HEK293 (cell line): ENCODE results near the gene KIF13A.
A peak's percentile ranks its signal among the peaks of the same experiment; 100 is the strongest.

Experiments
- GLIS1 ChIP-seq: fragments of 450-650 bp; formaldehyde crosslinking; IDR thresholded peaks from 2 replicates; pipeline ENCODE4 v1.5.1; 2016; ENCODE audit warnings: missing biosample characterization, missing genetic modification characterization
- HOXC10 ChIP-seq: sonication (generic); formaldehyde crosslinking; IDR thresholded peaks from 2 replicates; pipeline ENCODE4 v1.8.1; 2023; ENCODE audit warnings: mild to moderate bottlenecking, missing genetic modification reagents
- KLF1 ChIP-seq: fragments of 450-650 bp; formaldehyde crosslinking; IDR thresholded peaks from 2 replicates; pipeline ENCODE4 v1.5.1; 2016; ENCODE audit warnings: missing biosample characterization, missing genetic modification characterization
- KLF8 ChIP-seq: fragments of 450-650 bp; formaldehyde crosslinking; IDR thresholded peaks from 2 replicates; pipeline ENCODE4 v1.5.1; 2016; ENCODE audit warnings: missing biosample characterization, missing genetic modification characterization
- SP7 ChIP-seq: fragments of 450-650 bp; formaldehyde crosslinking; IDR thresholded peaks from 2 replicates; pipeline ENCODE4 v1.5.1; 2016; ENCODE audit warnings: missing biosample characterization, missing genetic modification characterization
- YY1 ChIP-seq: fragments of 450-650 bp; formaldehyde crosslinking; IDR thresholded peaks from 2 replicates; pipeline ENCODE4 v1.5.1; 2018; ENCODE audit warnings: missing biosample characterization, missing genetic modification characterization
- ZBTB48 ChIP-seq: fragments of 450-650 bp; formaldehyde crosslinking; IDR thresholded peaks from 2 replicates; pipeline ENCODE4 v1.5.1; 2016; ENCODE audit warnings: missing biosample characterization, missing genetic modification characterization
- ZNF239 ChIP-seq: fragments of 450-650 bp; formaldehyde crosslinking; IDR thresholded peaks from 2 replicates; pipeline ENCODE4 v1.5.1; 2016; ENCODE audit warnings: missing biosample characterization, missing genetic modification characterization
- ZNF324 ChIP-seq: fragments of 450-650 bp; formaldehyde crosslinking; IDR thresholded peaks from 2 replicates; pipeline ENCODE4 v1.5.1; 2016; ENCODE audit warnings: missing biosample characterization, missing genetic modification characterization
- ZNF548 ChIP-seq: fragments of 450-650 bp; formaldehyde crosslinking; IDR thresholded peaks from 2 replicates; pipeline ENCODE4 v1.5.1; 2016; ENCODE audit warnings: missing biosample characterization, missing genetic modification characterization
- ZNF596 ChIP-seq: fragments of 450-650 bp; IDR thresholded peaks from 2 replicates; pipeline ENCODE4 v1.5.0; 2018; ENCODE audit warnings: missing biosample characterization, mild to moderate bottlenecking, missing genetic modification characterization, moderate library complexity
- ZNF629 ChIP-seq: fragments of 450-650 bp; formaldehyde crosslinking; IDR thresholded peaks from 2 replicates; pipeline ENCODE4 v1.5.1; 2017; ENCODE audit warnings: missing biosample characterization, missing genetic modification characterization
- ZNF660 ChIP-seq: fragments of 450-650 bp; IDR thresholded peaks from 2 replicates; pipeline ENCODE4 v1.5.1; 2018; ENCODE audit warnings: missing biosample characterization, mild to moderate bottlenecking, missing genetic modification characterization
- ZNF76 ChIP-seq: fragments of 450-650 bp; formaldehyde crosslinking; IDR thresholded peaks from 2 replicates; pipeline ENCODE4; 2016; ENCODE audit warnings: low read depth, missing biosample characterization, missing genetic modification characterization, borderline replicate concordance
- ZNF768 ChIP-seq: fragments of 450-650 bp; formaldehyde crosslinking; IDR thresholded peaks from 2 replicates; pipeline ENCODE4 v1.5.1; 2018; ENCODE audit warnings: missing biosample characterization, mild to moderate bottlenecking, missing genetic modification characterization
- ZSCAN30 ChIP-seq: fragments of 450-650 bp; IDR thresholded peaks from 2 replicates; pipeline ENCODE4 v1.5.1; 2018; ENCODE audit warnings: missing biosample characterization, mild to moderate bottlenecking, missing genetic modification characterization, moderate library complexity
- TF ChIP-seq, protein P1 (sequence below): fragments of 450-650 bp; formaldehyde crosslinking; IDR thresholded peaks from 2 replicates; pipeline ENCODE4 v1.5.1; 2016; ENCODE audit warnings: missing biosample characterization, missing genetic modification characterization
- TF ChIP-seq, protein P2 (sequence below): fragments of 450-650 bp; formaldehyde crosslinking; optimal IDR thresholded peaks from 2 replicates; pipeline ENCODE3; 2016; ENCODE audit warnings: missing biosample characterization, mild to moderate bottlenecking, missing genetic modification characterization
- TF ChIP-seq, protein P3 (sequence below): fragments of 450-650 bp; formaldehyde crosslinking; conservative IDR thresholded peaks from 2 replicates; pipeline ENCODE4 v1.5.1; 2016; ENCODE audit warnings: low read depth, missing biosample characterization, missing genetic modification characterization
- TF ChIP-seq, protein P4 (sequence below): fragments of 450-650 bp; formaldehyde crosslinking; IDR thresholded peaks from 2 replicates; pipeline ENCODE4 v1.5.1; 2016; ENCODE audit warnings: missing biosample characterization, missing genetic modification characterization
- TF ChIP-seq, protein P5 (sequence below): fragments of 450-650 bp; formaldehyde crosslinking; IDR thresholded peaks from 2 replicates; pipeline ENCODE4 v1.5.1; 2016; ENCODE audit warnings: missing biosample characterization, missing genetic modification characterization
- TF ChIP-seq, protein P6 (sequence below): fragments of 450-650 bp; IDR thresholded peaks from 2 replicates; pipeline ENCODE4 v1.5.1; 2018; ENCODE audit warnings: missing biosample characterization, missing genetic modification characterization
- TF ChIP-seq, protein P7 (sequence below): fragments of 450-650 bp; formaldehyde crosslinking; IDR thresholded peaks from 2 replicates; pipeline ENCODE4 v1.5.1; 2017; ENCODE audit warnings: missing biosample characterization, missing genetic modification characterization
- TF ChIP-seq, protein P8 (sequence below): fragments of 450-650 bp; formaldehyde crosslinking; IDR thresholded peaks from 2 replicates; pipeline ENCODE4 v1.5.1; 2016; ENCODE audit warnings: missing biosample characterization, missing genetic modification characterization

KIF13A gene

DNA sequence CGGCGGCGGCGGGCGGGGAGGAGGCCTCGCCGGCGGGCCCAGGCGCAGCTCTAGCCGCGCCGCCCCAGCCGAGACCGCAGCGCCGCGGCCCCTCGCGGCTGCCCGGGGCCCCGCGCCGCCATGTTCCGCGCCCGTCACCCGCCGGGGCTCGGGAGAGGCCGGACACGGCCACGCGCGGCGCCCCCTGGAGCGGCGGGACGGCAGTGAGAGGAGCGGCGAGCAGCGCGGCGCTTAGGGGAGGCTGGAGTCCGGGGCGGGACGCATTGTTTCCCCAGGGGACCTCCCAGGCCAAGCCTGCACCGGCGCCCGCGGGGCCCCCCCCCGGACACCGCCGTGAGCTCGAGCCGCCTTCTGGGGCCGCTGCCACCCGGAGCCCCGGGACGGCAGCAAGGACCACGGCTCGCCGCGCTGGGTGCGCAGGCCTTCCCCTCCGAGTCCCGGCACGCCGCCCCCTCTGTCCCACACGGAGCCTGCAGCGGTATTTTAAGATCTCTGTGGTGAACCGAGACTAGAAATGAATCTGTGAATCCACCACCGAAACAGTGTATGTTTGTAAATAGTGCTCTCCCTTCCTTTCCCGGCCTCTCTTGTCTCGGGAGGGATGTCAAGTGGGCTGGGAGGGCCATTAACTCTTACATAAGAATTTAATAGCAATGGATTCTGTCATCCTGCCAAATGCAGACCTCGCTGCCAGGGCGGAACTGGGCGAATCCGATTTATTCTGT, 424 bp upstream of the KIF13A start (continued):
- peak; percentile 51; the same call in 1 of the 2 replicates for TF ChIP-seq ZNF324 (tag by site-specific recombination)
- TF ChIP-seq, protein P1, sequence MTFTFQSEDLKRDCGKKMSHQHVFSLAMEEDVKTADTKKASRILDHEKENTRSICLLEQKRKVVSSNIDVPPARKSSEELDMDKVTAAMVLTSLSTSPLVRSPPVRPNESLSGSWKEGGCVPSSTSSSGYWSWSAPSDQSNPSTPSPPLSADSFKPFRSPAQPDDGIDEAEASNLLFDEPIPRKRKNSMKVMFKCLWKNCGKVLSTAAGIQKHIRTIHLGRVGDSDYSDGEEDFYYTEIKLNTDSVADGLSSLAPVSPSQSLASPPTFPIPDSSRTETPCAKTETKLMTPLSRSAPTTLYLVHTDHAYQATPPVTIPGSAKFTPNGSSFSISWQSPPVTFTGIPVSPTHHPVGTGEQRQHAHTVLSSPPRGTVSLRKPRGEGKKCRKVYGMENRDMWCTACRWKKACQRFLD (tag by site-specific recombination) = no peak
- TF ChIP-seq ZNF660 = peak; percentile 79; the same call in 1 of the 2 replicates
- TF ChIP-seq, protein P2, sequence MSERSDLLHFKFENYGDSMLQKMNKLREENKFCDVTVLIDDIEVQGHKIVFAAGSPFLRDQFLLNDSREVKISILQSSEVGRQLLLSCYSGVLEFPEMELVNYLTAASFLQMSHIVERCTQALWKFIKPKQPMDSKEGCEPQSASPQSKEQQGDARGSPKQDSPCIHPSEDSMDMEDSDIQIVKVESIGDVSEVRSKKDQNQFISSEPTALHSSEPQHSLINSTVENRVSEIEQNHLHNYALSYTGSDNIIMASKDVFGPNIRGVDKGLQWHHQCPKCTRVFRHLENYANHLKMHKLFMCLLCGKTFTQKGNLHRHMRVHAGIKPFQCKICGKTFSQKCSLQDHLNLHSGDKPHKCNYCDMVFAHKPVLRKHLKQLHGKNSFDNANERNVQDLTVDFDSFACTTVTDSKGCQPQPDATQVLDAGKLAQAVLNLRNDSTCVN (tag by site-specific recombination) = peak; percentile 68
- 0 out of 2 replicates have a peak, but pooled peaks have one; percentile 9 for TF ChIP-seq ZNF596 (tag by site-specific recombination)
- TF ChIP-seq ZSCAN30 (tag by site-specific recombination) = peak; percentile 83; the same call in 1 of the 2 replicates
- TF ChIP-seq ZNF629 = peak; percentile 26
- peak; percentile 32; the same call in 1 of the 2 replicates for TF ChIP-seq YY1 (tag by site-specific recombination)
- TF ChIP-seq, protein P3, sequence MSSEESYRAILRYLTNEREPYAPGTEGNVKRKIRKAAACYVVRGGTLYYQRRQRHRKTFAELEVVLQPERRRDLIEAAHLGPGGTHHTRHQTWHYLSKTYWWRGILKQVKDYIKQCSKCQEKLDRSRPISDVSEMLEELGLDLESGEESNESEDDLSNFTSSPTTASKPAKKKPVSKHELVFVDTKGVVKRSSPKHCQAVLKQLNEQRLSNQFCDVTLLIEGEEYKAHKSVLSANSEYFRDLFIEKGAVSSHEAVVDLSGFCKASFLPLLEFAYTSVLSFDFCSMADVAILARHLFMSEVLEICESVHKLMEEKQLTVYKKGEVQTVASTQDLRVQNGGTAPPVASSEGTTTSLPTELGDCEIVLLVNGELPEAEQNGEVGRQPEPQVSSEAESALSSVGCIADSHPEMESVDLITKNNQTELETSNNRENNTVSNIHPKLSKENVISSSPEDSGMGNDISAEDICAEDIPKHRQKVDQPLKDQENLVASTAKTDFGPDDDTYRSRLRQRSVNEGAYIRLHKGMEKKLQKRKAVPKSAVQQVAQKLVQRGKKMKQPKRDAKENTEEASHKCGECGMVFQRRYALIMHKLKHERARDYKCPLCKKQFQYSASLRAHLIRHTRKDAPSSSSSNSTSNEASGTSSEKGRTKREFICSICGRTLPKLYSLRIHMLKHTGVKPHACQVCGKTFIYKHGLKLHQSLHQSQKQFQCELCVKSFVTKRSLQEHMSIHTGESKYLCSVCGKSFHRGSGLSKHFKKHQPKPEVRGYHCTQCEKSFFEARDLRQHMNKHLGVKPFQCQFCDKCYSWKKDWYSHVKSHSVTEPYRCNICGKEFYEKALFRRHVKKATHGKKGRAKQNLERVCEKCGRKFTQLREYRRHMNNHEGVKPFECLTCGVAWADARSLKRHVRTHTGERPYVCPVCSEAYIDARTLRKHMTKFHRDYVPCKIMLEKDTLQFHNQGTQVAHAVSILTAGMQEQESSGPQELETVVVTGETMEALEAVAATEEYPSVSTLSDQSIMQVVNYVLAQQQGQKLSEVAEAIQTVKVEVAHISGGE = peak; percentile 46; the same call in 1 of the 2 replicates
- TF ChIP-seq ZNF239 (tag by site-specific recombination) = no peak
- no peak for TF ChIP-seq ZNF548 (tag by site-specific recombination)
- TF ChIP-seq ZNF76 (tag by site-specific recombination) = peak; percentile 49; the same call in 1 of the 2 replicates
- TF ChIP-seq ZBTB48 (tag by site-specific recombination) = peak; percentile 20; the same call in 1 of the 2 replicates
- TF ChIP-seq HOXC10 (CRISPR knock-in tag) = 0 out of 2 replicates have a peak, but pooled peaks have one; percentile 74
- TF ChIP-seq, protein P4, sequence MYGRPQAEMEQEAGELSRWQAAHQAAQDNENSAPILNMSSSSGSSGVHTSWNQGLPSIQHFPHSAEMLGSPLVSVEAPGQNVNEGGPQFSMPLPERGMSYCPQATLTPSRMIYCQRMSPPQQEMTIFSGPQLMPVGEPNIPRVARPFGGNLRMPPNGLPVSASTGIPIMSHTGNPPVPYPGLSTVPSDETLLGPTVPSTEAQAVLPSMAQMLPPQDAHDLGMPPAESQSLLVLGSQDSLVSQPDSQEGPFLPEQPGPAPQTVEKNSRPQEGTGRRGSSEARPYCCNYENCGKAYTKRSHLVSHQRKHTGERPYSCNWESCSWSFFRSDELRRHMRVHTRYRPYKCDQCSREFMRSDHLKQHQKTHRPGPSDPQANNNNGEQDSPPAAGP (tag by site-specific recombination) = no peak
- TF ChIP-seq, protein P5, sequence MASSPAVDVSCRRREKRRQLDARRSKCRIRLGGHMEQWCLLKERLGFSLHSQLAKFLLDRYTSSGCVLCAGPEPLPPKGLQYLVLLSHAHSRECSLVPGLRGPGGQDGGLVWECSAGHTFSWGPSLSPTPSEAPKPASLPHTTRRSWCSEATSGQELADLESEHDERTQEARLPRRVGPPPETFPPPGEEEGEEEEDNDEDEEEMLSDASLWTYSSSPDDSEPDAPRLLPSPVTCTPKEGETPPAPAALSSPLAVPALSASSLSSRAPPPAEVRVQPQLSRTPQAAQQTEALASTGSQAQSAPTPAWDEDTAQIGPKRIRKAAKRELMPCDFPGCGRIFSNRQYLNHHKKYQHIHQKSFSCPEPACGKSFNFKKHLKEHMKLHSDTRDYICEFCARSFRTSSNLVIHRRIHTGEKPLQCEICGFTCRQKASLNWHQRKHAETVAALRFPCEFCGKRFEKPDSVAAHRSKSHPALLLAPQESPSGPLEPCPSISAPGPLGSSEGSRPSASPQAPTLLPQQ (tag by site-specific recombination) = 0 out of 2 replicates have a peak, but pooled peaks have one; percentile 47
- 0 out of 2 replicates have a peak, but pooled peaks have one; percentile 11 for TF ChIP-seq KLF1
- TF ChIP-seq, protein P6, sequence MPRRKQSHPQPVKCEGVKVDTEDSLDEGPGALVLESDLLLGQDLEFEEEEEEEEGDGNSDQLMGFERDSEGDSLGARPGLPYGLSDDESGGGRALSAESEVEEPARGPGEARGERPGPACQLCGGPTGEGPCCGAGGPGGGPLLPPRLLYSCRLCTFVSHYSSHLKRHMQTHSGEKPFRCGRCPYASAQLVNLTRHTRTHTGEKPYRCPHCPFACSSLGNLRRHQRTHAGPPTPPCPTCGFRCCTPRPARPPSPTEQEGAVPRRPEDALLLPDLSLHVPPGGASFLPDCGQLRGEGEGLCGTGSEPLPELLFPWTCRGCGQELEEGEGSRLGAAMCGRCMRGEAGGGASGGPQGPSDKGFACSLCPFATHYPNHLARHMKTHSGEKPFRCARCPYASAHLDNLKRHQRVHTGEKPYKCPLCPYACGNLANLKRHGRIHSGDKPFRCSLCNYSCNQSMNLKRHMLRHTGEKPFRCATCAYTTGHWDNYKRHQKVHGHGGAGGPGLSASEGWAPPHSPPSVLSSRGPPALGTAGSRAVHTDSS (tag by site-specific recombination) = peak; percentile 37
- peak; percentile 79 for TF ChIP-seq GLIS1 (tag by site-specific recombination)
- TF ChIP-seq, protein P7, sequence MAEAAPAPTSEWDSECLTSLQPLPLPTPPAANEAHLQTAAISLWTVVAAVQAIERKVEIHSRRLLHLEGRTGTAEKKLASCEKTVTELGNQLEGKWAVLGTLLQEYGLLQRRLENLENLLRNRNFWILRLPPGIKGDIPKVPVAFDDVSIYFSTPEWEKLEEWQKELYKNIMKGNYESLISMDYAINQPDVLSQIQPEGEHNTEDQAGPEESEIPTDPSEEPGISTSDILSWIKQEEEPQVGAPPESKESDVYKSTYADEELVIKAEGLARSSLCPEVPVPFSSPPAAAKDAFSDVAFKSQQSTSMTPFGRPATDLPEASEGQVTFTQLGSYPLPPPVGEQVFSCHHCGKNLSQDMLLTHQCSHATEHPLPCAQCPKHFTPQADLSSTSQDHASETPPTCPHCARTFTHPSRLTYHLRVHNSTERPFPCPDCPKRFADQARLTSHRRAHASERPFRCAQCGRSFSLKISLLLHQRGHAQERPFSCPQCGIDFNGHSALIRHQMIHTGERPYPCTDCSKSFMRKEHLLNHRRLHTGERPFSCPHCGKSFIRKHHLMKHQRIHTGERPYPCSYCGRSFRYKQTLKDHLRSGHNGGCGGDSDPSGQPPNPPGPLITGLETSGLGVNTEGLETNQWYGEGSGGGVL (tag by site-specific recombination) = peak; percentile 33; the same call in 1 of the 2 replicates
- TF ChIP-seq, protein P8, sequence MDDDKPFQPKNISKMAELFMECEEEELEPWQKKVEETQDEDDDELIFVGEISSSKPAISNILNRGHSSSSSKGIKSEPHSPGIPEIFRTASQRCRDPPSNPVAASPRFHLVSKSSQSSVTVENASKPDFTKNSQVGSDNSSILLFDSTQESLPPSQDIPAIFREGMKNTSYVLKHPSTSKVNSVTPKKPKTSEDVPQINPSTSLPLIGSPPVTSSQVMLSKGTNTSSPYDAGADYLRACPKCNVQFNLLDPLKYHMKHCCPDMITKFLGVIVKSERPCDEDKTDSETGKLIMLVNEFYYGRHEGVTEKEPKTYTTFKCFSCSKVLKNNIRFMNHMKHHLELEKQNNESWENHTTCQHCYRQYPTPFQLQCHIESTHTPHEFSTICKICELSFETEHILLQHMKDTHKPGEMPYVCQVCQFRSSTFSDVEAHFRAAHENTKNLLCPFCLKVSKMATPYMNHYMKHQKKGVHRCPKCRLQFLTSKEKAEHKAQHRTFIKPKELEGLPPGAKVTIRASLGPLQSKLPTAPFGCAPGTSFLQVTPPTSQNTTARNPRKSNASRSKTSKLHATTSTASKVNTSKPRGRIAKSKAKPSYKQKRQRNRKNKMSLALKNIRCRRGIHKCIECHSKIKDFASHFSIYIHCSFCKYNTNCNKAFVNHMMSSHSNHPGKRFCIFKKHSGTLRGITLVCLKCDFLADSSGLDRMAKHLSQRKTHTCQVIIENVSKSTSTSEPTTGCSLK (tag by site-specific recombination) = no peak
- TF ChIP-seq SP7 (tag by site-specific recombination) = 0 out of 2 replicates have a peak, but pooled peaks have one; percentile 27
- no peak for TF ChIP-seq ZNF768 (tag by site-specific recombination)
- TF ChIP-seq KLF8 (tag by site-specific recombination) = peak; percentile 41; the same call in 1 of the 2 replicates
